Measurements from ENCODE around the gene GPSM1.
"Not testable (repeated sequence)": the region's sequence is repeated elsewhere in the genome, so short reads cannot be mapped to it uniquely, and the experiment has no call there.

The GPSM1 gene

DNA sequence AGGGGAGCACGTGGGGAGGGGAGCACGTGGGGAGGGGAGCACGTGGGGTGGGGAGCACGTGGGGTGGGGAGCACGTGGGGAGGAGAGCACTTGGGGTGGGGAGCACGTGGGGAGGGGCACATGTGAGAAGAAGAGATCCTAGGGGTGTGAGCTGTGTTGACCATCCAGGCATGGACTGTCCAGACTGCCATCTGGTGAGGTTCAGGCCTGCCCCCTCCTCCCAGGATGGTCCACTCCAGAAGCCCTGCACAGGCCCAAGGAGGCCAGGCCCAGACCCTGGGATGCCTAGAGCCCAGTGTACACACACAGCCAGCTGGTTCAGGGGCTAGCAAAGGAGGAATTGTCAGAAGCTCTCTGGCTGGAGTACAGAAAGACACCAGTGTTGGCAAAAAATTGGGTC is 70.3 kb downstream of the GPSM1 start:
- no peak for DNase-seq (ENCODE audit: low read depth)

- no peak for DNase-seq (ENCODE audit: low read depth)
These were observed 70.9 kb downstream of the GPSM1 start for GRCh38 chr9:136398286-136398685.

DNA sequence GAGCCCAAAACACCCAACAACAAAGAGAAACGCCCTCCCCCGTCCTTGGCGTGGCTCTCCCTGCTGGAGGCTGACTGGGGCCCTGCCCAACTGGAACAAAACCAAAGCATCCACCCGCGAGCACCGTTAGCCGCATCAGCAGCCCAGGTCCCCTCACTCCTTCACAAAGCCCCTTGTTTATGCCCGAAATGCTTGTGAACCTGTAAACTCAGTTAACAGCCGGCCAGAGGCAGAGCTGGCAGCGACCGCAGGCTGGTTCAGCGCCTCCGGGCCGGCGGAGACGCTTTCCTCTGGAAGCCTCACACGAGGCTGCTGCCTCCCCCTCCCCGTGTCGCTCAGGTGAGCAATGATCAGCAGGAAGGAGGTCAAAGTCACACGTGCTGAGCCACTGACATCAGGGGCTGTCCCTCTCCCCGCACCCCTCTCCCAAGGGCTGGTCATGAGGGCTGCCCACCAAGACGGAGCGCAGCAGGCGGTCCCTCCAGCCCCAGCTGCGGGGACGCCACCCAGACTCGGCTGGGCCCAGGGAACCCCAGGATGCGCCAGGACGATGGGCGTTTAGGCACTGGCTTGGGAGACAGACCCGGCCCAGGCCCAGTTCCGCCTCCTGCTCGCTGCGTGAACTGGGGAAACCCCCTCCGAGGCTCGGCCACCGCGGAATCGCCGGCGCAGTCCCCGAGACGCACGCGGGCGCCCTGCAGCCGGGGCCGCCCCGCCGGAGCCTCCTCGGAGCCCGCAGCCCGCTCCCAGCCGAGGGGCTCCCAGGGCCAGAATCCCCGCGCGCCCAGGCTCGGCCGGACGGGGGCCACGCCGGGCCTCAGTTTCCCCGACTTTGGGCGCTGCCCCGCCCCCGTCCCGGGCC is 72.1 kb downstream of the GPSM1 start:
- DNase-seq (ENCODE audit: low read depth) = peak; percentile 11

DNA sequence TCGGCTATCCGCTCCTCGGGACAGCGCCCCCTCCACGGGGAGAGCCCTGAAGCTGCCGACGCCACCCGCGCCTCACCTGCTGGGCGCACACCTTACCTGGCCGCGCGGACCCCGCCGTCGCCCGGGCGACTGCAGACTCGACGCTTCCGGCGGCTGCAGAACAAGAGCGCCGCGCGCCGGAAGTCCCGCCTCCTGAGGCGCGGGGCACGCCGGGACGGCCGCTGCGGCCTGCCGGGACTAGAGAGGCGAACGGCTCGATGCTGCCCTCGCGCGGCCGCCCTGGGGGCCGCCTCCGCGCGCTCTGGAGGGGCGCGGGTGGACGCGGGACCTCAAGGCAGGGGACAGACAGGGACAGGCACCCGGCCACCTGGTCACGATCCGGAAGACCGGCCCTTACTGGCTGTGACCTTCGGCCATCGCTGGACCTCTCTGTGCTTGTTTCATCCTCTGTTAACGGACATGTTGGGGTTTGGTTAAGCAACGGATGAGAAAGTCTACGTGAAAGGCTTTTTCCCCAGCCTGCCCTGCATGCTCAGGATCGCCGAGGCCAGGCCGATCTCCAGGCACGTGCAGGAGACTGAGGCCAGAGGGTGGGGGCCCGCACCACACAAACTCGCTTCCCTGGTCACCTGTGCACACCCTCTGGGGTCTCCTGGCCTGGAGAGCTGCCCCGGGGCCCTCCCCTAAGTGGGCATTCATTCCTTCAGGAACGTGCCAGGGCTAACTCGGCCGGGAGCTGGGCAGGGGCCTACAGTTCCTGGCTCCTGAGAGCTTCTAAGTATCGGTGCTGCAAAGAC is 72.9 kb downstream of the GPSM1 start, which contains the start of gene SNAPC4:
SNAPC4 (minus strand) TSS at position 133 of the 797 bp plus-strand sequence. CDS start 1,742 bp downstream, outside the sequence.
- peak; percentile 85 for DNase-seq (ENCODE audit: low read depth)

DNA sequence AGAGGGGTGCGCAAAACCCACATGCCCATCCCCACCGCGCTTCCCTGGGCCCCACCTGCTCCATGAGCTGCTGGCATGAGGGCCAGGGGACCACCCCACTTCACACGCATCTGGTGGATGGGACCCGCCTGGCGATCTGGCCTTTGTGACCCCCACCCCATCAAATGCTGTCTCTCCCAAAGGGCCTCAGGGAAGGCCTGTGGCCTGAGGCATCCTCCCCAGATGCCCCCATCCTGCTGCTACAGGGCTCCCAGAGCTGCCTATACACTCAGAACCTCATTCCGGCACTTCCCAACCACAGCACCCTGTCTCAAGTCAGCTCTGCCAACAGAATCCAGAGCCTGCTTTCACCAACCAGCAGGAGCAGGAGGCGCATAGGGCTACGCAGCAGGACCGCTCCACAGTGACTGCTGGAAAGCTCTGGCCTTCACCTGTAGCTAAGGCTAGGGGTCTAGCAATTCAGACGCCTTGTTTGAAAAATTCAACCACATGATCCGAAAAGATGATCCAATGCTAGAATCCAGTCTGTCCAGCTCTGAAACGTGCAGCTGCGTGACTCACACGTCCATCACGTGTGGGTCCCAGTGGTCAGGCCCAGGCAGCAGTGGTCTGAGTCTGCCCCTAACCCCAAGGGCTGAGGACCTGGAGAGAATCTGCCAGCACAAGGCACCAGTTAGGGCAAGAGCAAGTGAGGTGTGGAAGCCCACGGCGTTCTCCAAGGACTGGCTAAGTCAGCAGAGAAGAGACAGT is 74.0 kb downstream of the GPSM1 start:
- DNase-seq (ENCODE audit: low read depth) = no peak

- DNase-seq (ENCODE audit: low read depth) = no peak
These were observed 74.7 kb downstream of the GPSM1 start for GRCh38 chr9:136402067-136402466.

DNA sequence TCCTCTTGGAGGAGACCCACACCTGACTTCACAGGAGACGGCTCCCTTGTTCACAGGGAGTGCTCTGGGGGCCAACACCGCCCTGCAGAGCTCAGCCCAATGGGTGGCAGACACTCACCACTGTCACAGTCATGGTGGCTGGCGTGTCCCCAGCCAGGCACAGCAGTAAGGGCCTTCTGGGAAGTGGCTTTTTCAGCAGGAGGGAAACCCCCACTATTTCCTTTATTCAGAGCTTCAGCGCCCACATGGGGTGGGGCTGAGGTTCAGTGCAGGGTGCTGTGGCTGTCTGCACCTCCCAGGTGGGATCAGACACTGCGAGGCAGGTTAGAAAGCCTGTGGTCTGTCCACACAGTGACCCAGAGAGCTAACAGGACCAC is 76.2 kb downstream of the GPSM1 start:
- no peak for DNase-seq (ENCODE audit: low read depth)

DNA sequence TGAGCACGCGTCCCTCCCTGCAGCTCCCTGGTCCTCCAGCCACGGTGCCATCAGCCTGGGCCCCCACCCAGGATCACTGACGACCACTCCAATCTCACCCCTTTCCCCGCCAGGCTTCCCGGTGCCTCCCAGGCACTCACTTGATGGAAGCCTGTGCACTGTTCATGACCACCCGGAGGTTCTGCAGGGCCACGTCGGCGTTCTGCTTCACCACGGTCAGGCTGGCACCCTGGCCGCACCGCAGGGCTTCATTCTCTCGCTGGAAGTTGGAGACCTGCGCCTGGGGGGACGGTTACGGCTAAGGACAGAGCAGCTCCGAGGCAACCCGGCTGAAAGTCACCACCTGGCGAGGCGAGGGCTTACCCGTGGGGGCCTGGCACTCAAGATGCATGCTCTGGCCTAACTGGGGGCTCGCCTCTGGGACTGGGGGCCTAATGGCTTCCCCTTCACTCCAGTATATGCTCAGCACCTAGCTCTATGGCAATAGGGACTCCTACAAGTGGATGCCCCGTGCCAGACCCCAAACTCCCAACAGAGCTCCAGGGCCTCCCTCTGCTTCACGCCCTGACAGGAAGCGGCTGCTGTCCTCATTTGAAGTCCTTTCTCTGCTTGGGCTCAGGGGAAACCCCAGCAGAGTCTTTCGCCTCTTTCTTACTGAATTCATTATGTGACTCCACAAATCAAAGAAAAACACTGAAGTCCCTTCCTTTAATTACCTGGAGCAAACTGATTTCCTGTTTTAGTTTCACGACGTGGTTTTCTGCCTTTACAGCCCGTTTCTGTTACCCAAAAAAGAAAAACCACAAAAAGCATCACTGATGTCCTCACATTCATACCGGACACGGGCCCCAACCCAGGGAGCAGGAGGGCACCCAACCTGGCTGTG is 76.8 kb downstream of the GPSM1 start:
- DNase-seq (ENCODE audit: low read depth) = no peak

- no peak for DNase-seq (ENCODE audit: low read depth)
These were observed 77.4 kb downstream of the GPSM1 start for GRCh38 chr9:136404801-136405136.

DNA sequence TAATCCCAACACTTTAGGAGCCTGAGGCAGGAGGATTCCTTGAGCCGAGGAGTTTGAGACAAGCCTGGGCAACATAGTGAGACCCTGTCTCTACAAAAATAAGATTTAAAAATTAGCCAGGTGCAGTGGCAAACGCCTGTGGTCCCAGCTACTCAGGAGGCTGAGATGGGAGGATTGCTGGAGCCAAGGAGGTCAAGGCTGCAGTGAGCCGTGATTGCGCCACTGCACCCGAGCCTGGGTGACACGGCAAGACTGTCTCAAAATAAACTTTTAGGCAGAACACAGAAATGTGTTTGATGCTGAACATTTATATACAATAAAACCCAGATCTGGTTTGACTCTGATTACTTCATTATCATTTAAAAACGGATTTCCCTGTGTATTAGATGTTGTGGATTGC is 78.1 kb downstream of the GPSM1 start:
- no peak for DNase-seq (ENCODE audit: low read depth)

DNA sequence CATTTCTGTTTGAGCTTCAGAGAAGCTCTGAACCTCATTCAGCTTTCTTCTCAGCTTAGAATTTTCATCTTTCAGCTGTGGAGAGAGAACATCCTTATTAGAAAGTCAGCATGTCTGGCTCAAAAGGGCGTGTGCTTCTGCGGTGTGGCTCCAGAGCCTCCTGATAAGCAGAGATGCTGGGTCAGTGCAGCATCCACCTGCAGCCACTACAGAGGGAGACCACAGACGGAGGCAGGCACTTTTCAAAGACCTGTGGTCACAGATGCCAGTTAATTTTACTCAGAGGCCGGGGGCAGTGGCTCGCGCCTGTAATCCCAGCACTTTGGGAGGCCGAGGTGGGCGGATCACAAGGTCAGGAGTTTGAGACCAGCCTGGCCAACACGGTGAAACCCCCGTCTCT is 78.6 kb downstream of the GPSM1 start:
- not testable (repeated sequence) for DNase-seq (ENCODE audit: low read depth)

GRCh38 chr9:136407061-136407460 is 79.7 kb downstream of the GPSM1 start:
- not testable (repeated sequence) for DNase-seq (ENCODE audit: low read depth)

DNA sequence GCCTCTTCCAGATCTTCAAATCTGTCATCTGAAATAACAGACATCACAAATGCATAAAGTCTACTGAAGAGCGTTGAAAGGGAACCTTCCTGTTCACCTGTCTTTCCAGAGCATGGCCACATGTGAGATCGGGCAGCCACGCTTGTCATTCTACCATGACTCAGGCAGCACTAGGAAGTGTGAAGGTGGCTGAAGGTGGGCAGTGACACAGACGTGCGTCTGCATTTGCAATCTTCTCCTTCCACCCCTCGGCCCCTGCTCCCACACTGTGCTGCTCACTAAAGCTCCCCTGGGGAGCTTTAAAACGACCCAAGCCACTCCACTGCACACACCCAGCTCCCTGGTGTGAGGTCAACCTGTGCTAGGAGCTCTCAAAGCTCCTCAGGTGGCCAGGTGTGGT is 80.6 kb downstream of the GPSM1 start:
- no peak for DNase-seq (ENCODE audit: low read depth)
